Bronchial epithelial cell (primary cell): ENCODE results near the gene KLHL33. TPM values are rescaled to one million over a fixed set of nuclear protein-coding genes. Genes with fewer than 3 reads are reported as not detected.

Experiments
- DNase-seq: peaks from one replicate; pipeline ENCODE4 v3.0.0-alpha.2; 2010; ENCODE audit warnings: low read depth
- FAIRE-seq: peaks from 2 replicates; lab custom pipeline; 2011; peaks lifted over from hg19 to GRCh38; lab: Jason Lieb, UNC
- H3K27me3 ChIP-seq: 2 replicates; pipeline ENCODE4 v1.5.1; 2011; ENCODE audit warnings: low read length; ENCODE audit not compliant: control insufficient read depth, insufficient read depth
- H3K36me3 ChIP-seq: 2 replicates; pipeline ENCODE4 v1.5.1; 2011; ENCODE audit warnings: low read length; ENCODE audit not compliant: control insufficient read depth, insufficient read depth
- H3K4me3 ChIP-seq: 2 replicates; pipeline ENCODE4 v1.5.1; 2011; ENCODE audit warnings: mild to moderate bottlenecking, low read depth, low read length, control low read depth
- CTCF ChIP-seq: IDR thresholded peaks from 2 replicates; pipeline ENCODE4 v1.5.1; 2011; ENCODE audit warnings: mild to moderate bottlenecking, moderate library complexity, low read length, control low read depth, inconsistent platforms; ENCODE audit not compliant: insufficient read depth, severe bottlenecking
- total RNA-seq: library from RNA; depleted of rRNA; stranded (reverse); fragments of >200 nt; gene quantifications from 2 replicates; pipeline ENCODE4 v1.2.1, GENCODE V29; 2014

KLHL33 gene
- total RNA-seq, 1 donor from 2014 or later: not detected

- TF ChIP-seq CTCF: no peak
- DNase-seq (no peak), FAIRE-seq (no peak)
- no peaks in the 10 kb centered on the region for H3K36me3 ChIP-seq
- no peak overlapping the region for H3K4me3 ChIP-seq
- H3K27me3 ChIP-seq: no peaks in the 10 kb centered on the region
These were observed 13.1 kb downstream of the KLHL33 start for GRCh38 chr14:20422886-20423285.

GRCh38 chr14:20421267-20421666, 14.7 kb downstream of the KLHL33 start:
- FAIRE-seq (no peak), DNase-seq (no peak)
- no peaks in the 10 kb centered on the region for H3K27me3 ChIP-seq
- TF ChIP-seq CTCF: no peak
- H3K36me3 ChIP-seq: no peaks in the 10 kb centered on the region
- H3K4me3 ChIP-seq: no peak overlapping the region

DNA sequence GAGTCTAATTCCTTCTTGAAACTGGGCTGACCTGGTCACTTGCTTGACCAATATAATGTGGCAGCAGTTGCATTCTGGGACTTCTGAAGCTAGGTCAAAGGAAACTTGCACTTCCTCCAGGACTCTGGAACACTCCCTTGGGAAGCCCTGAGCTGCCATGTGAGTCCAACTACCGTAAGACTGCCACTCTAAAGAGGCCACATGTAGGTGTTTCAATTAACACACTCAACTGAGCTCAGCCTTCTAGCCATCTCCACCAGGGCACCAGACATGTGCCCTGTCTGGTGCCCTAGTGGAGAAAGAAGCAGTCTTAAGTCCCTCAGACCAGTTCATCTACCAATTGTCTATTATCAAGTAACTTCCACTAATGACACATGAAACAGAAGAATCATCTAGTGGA, 16.5 kb downstream of the KLHL33 start:
- no peak for FAIRE-seq
- DNase-seq: no peak
- Histone ChIP-seq H3K27me3 (no peaks in the 10 kb centered on the region), H3K4me3 (no peak overlapping the region), H3K36me3 (no peaks in the 10 kb centered on the region)
- no peak for TF ChIP-seq CTCF

DNA sequence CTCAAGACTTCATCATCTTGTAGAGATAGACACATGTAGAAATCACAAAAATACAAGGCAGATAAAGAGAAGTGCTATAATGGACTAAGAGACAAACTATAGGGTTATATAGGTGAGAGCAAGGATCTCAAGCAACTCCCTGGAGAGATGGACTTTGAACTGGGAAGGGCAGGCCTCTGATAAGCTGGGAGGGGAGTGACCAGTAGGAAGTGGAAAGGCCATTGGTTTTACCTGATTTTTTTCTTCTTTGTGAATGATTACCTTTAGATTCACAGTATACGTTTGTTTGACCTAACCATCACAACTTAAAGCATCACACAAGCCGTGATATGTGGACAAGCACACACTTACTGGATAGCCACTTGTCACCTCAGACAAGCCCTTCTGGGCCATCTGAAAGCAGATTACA, 17.5 kb downstream of the KLHL33 start:
- TF ChIP-seq CTCF: no peak
- no peaks in the 10 kb centered on the region for H3K27me3 ChIP-seq
- no peaks in the 10 kb centered on the region for H3K36me3 ChIP-seq
- H3K4me3 ChIP-seq: no peak overlapping the region
- DNase-seq: no peak
- no peak for FAIRE-seq

DNA sequence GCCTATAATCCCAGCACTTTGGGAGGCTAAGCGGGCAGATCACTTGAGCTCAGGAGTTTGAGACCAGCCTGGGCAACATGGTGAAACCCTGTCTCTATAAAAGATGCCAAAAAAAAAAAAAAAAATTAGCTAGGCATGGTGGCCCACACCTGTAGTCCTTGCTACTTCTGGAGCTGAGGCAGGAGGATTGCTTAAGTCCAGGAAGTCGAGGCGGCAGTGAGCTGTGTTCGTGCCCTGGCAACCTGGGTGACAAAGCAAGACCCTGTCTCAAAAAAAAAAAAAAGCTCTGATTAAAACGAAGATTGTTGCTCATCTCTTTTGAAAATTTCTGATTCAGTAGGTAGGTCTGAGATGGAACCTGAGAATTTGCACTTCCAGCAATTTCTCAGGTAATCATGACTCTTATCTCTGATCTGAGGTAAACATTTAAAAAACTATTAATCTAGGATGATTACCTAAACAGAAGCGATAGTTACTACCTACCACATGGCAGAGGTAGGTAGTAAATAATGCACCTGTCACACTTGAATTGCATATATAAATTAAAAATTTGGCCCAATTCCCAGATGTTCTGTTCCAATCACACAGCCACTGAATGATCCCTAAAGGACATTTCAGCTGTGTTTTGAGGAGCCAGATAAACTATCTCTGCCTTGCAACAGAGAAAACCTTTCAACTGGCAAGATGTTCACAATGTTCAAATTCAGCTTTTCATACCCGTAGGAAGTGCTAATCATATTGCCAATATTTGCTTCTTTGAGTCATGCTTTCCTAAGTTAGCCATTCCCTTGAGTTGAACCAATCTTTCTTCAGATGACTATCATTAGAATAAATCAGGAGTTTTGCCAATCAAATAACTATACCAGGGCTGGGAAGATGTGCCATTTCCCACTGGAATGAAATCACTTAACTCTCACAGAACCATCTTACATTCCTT, 18.4 kb downstream of the KLHL33 start:
- Histone ChIP-seq H3K4me3 (no peak overlapping the region), H3K36me3 (no peaks in the 10 kb centered on the region), H3K27me3 (no peaks in the 10 kb centered on the region)
- FAIRE-seq (no peak), DNase-seq (peak; percentile 41)
- TF ChIP-seq CTCF: no peak
